Activated CD4-positive, alpha-beta T cell treated with anti-CD3 and anti-CD28 coated beads, Interleukin-2, Interleukin-6, amounts not matched to agents 100 ng/mL and 50 ng/mL, durations not matched to agents 16 hours and 8 hours (primary cell): ENCODE data around the gene IL17RA.
A peak's percentile ranks its signal among the peaks of the same experiment; 100 is the strongest.
"Not testable (repeated sequence)": the region's sequence is repeated elsewhere in the genome, so short reads cannot be mapped to it uniquely, and the experiment has no call there.

Experiments
- DNase-seq: peaks from one replicate; pipeline ENCODE4 v3.0.0-alpha.2; 2020

IL17RA gene

GRCh38 chr22:17084554-17085276 lies at the start of gene IL17RA:
TSS of gene IL17RA (plus strand) at chr22:17085000. CDS start at chr22:17085092, 92 bp downstream.
- DNase-seq = peak; percentile 96

- no peak for DNase-seq
These were observed 49.6 kb upstream of the IL17RA start for GRCh38 chr22:17035246-17035645.

GRCh38 chr22:17035976-17036841 lies 48.6 kb upstream of the IL17RA start:
- not testable (repeated sequence) for DNase-seq

GRCh38 chr22:17036842-17037711 lies 47.7 kb upstream of the IL17RA start:
- not testable (repeated sequence) for DNase-seq

GRCh38 chr22:17043521-17043920 lies 41.3 kb upstream of the IL17RA start:
- DNase-seq = no peak

GRCh38 chr22:17046566-17047348 lies 38.0 kb upstream of the IL17RA start:
- DNase-seq = no peak

- DNase-seq = no peak
These were observed 37.1 kb upstream of the IL17RA start for GRCh38 chr22:17047656-17048055.

GRCh38 chr22:17056058-17056457 lies 28.7 kb upstream of the IL17RA start:
- no peak for DNase-seq

GRCh38 chr22:17056807-17057206 lies 28.0 kb upstream of the IL17RA start:
- DNase-seq = no peak

GRCh38 chr22:17057959-17058814 lies 26.6 kb upstream of the IL17RA start:
- peak; percentile 67 for DNase-seq

GRCh38 chr22:17060126-17060525 lies 24.7 kb upstream of the IL17RA start:
- DNase-seq = no peak

- DNase-seq = no peak
These were observed 21.2 kb upstream of the IL17RA start for GRCh38 chr22:17063411-17064106.

- no peak for DNase-seq
These were observed 20.2 kb upstream of the IL17RA start for GRCh38 chr22:17064498-17065100.

- DNase-seq = no peak
These were observed 19.4 kb upstream of the IL17RA start for GRCh38 chr22:17065433-17065832.

GRCh38 chr22:17072877-17073276 lies 11.9 kb upstream of the IL17RA start:
- DNase-seq = no peak

GRCh38 chr22:17074648-17075002 lies 10.2 kb upstream of the IL17RA start:
- DNase-seq = no peak

GRCh38 chr22:17077255-17077654 lies 7.5 kb upstream of the IL17RA start:
- DNase-seq = no peak

- DNase-seq = no peak
These were observed 5.2 kb upstream of the IL17RA start for GRCh38 chr22:17079572-17079971.

GRCh38 chr22:17083255-17083654 lies 1.5 kb upstream of the IL17RA start:
- DNase-seq = no peak

- DNase-seq = no peak
These were observed 874 bp upstream of the IL17RA start for GRCh38 chr22:17083811-17084441.
